ENCODE data around the gene RBM19.

Gene RBM19

DNA sequence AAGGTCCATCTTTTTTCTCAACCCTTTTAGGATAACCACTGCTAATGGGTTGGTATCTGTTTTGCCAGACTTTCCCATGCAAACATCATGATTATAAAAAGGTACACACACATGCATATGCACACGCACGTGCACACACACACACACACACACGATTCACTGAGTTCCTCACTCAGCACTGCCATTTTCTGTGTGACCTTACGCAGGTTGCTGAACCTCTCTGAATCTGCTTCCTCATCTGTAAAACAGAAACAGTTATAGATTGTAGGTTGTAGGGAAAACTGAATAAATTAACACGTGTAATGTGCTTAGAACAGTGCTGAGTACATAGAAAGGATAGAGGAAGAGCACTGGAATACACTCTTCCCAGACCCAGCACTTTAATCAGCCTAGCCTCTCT is 182.3 kb downstream of the RBM19 start:
- in situ Hi-C loops (cut with MboI; ENCODE audit: low sequenced_read_pairs): no loop called here

DNA sequence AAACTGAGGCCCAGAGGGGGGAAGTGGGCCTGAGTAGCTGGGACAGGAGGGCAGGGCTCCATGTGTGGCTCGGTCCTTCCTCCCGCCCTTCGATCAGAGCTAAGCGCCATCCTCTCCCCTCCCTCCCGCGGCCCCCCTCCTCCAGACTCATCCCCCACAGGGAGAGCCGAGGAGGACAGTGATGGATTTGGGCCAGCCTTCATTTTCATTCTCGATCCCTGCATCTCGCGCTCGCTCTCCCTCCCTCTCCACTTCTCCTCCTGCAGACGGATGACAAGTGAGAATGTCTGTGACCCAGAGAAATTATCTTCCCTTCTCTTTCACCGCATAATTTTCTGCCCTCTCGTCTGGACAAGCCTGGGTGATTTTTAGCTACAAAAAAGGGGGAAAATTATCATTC is 183.3 kb downstream of the RBM19 start:
- in situ Hi-C loops (cut with MboI; ENCODE audit: low sequenced_read_pairs): no loop called here

GRCh38 chr12:113781415-113782198 is 184.5 kb downstream of the RBM19 start:
- in situ Hi-C loops (cut with MboI; ENCODE audit: low sequenced_read_pairs): no loop called here

DNA sequence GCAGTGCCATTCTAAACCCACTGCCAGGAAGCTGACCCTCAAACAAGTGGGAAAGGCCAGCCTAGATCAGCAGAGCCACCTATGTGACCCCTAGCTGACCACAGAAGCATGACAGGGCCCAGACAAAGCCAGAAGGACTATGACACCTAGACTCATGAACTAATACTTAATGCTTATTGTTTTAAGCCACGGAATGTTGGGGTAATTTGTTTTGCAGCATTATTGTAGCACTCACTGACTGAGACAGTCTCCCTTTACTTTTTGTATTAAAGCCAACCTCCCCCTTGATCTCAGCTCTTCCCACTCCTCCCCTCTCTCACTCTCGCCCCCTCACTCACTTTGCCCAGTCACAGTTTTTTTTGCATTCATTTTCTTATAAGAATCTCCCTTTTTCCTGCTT is 186.4 kb downstream of the RBM19 start:
- in situ Hi-C loops (cut with MboI; ENCODE audit: low sequenced_read_pairs): no loop called here

- in situ Hi-C loops (cut with MboI; ENCODE audit: low sequenced_read_pairs): no loop called here
These were observed 187.5 kb downstream of the RBM19 start for GRCh38 chr12:113778432-113779132.

GRCh38 chr12:113777751-113778150 is 188.4 kb downstream of the RBM19 start:
- in situ Hi-C loops (cut with MboI; ENCODE audit: low sequenced_read_pairs): no loop called here

GRCh38 chr12:113776536-113776935 is 189.6 kb downstream of the RBM19 start:
- in situ Hi-C loops (cut with MboI; ENCODE audit: low sequenced_read_pairs): no loop called here

DNA sequence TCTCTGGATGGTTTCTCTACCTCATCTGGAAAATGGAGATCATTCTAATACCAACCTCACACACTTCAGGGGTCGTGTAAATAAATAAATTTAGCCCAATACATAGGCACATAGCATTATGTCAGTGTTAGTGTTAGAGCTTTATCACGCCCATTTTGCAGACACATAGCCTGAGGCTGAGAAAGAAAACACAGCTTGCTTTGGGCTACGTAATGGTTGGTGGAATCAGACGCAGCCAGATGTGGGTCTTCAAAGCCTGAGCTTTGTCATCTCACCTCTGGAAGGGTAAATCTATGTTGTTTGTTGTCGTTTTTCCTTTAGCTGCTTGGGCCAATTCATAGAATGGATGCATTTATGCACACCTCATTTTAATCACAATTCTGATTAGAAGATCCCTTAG is 191.6 kb downstream of the RBM19 start:
- in situ Hi-C loops (cut with MboI; ENCODE audit: low sequenced_read_pairs): no loop called here

- in situ Hi-C loops (cut with MboI; ENCODE audit: low sequenced_read_pairs): no loop called here
These were observed 193.6 kb downstream of the RBM19 start for GRCh38 chr12:113772505-113773030.

DNA sequence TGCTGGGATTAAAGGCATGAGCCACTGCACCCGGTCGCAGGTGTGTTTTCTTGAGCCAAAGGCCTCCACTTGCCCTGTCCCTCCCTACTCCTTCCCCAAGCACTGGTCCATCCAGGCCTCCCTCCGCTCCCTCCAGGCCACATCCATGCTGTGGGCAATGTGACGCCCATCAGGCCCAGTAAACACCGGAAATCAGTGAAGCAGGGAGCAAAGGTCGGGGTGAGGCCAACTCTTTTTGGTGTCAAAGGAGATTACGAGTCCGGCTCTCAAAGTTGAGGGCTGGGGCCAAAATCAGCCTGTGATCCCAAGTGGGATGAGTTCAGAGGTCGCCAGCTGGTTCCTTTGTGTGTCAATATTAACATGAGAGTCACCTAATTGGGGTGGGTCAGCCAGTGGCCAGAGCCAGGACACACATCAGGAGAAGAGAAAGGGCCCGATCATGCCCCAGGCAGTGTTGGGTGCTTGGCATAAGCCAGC is 195.7 kb downstream of the RBM19 start:
- in situ Hi-C loops (cut with MboI; ENCODE audit: low sequenced_read_pairs): no loop called here

DNA sequence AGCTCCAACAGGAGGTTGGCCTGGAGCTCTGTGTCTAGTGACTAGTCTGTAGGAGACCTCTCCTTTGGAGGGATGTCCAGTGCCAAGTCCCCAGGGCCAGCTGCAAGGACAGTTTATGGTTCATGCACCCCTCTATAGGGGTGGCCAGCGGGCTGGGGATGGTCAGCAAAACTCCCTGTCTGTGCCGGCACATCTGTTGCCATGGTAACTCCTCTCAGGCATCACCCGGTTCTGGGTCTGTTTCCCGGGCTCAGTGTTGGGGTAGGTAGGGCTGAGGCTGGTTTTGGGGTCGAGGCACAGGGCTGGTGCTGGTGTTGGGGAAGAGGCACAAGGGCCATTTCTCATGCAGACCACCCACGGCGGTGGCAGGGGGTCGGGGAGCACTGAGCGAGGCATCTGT is 196.8 kb downstream of the RBM19 start:
- in situ Hi-C loops (cut with MboI; ENCODE audit: low sequenced_read_pairs): no loop called here

GRCh38 chr12:113768850-113769249 is 197.3 kb downstream of the RBM19 start:
- in situ Hi-C loops (cut with MboI; ENCODE audit: low sequenced_read_pairs): no loop called here

GRCh38 chr12:113766879-113767878 is 198.9 kb downstream of the RBM19 start:
- in situ Hi-C loops (cut with MboI; ENCODE audit: low sequenced_read_pairs): no loop called here

Data from hTERT RPE-1 (cell line).